ENCODE results near the gene PPIC.

DNA sequence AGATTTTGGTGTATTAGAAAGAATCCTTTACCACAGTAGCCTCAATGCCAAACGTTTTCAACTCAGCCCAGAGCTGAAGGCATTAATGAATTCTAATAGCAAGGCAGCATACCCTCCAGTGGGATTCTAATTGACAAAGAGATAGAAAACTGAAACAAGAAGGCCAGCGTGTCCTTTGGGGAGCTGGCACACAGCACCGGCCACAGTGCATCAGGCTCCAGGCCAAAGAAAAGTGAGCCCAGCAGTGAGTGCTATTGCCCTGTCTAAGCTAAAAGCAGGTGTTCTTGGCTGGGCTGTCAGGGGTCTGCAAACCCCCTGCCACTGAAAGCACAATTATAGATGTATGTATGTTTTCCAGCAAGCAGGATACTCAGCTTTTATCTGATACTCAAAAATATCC is 40.4 kb downstream of the PPIC start:
- TF ChIP-seq, protein P1, sequence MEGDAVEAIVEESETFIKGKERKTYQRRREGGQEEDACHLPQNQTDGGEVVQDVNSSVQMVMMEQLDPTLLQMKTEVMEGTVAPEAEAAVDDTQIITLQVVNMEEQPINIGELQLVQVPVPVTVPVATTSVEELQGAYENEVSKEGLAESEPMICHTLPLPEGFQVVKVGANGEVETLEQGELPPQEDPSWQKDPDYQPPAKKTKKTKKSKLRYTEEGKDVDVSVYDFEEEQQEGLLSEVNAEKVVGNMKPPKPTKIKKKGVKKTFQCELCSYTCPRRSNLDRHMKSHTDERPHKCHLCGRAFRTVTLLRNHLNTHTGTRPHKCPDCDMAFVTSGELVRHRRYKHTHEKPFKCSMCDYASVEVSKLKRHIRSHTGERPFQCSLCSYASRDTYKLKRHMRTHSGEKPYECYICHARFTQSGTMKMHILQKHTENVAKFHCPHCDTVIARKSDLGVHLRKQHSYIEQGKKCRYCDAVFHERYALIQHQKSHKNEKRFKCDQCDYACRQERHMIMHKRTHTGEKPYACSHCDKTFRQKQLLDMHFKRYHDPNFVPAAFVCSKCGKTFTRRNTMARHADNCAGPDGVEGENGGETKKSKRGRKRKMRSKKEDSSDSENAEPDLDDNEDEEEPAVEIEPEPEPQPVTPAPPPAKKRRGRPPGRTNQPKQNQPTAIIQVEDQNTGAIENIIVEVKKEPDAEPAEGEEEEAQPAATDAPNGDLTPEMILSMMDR (IDR thresholded peaks at IDR 0.05): no peak
- TF ChIP-seq POLR2A (IDR thresholded peaks at IDR 0.05) (no peak), POLR2AphosphoS5 (IDR thresholded peaks at IDR 0.05) (no peak)

Data from gastroesophageal sphincter (tissue), 3 donors.